ENCODE measurements around the gene WAC.
"Not testable (repeated sequence)": the region's sequence is repeated elsewhere in the genome, so short reads cannot be mapped to it uniquely, and the experiment has no call there.

Gene WAC

GRCh38 chr10:28532337-28533185 lies at the start of gene WAC:
Gene WAC (plus strand): TSS chr10:28533118. CDS start chr10:28533580, 462 bp downstream.
- DNase-seq (ENCODE audit: low read depth) = peak; percentile 75
- H3K4me3 ChIP-seq (ENCODE audit: low read depth, low read length) = peak within 1 kb of the TSS; percentile 87

GRCh38 chr10:28489206-28489605 lies 43.7 kb upstream of the WAC start:
- H3K4me3 ChIP-seq (ENCODE audit: low read depth, low read length) = no peak overlapping the region
- DNase-seq (ENCODE audit: low read depth) = no peak

GRCh38 chr10:28490256-28490865 lies 42.6 kb upstream of the WAC start:
- not testable (repeated sequence) for H3K4me3 ChIP-seq (ENCODE audit: low read depth, low read length); DNase-seq (ENCODE audit: low read depth)

- DNase-seq (ENCODE audit: low read depth) = no peak
- no peak overlapping the region for H3K4me3 ChIP-seq (ENCODE audit: low read depth, low read length)
Measured at GRCh38 chr10:28492116-28492920, 40.6 kb upstream of the WAC start.

GRCh38 chr10:28494420-28494819 lies 38.5 kb upstream of the WAC start:
- DNase-seq (ENCODE audit: low read depth) = no peak
- no peak overlapping the region for H3K4me3 ChIP-seq (ENCODE audit: low read depth, low read length)

- DNase-seq (ENCODE audit: low read depth) = no peak
- H3K4me3 ChIP-seq (ENCODE audit: low read depth, low read length) = no peak overlapping the region
Measured at GRCh38 chr10:28495084-28495483, 37.8 kb upstream of the WAC start.

- no peak overlapping the region for H3K4me3 ChIP-seq (ENCODE audit: low read depth, low read length)
- DNase-seq (ENCODE audit: low read depth) = no peak
Measured at GRCh38 chr10:28496017-28496416, 36.9 kb upstream of the WAC start.

GRCh38 chr10:28496481-28496961 lies 36.4 kb upstream of the WAC start:
- DNase-seq (ENCODE audit: low read depth) = no peak

GRCh38 chr10:28497313-28498126 lies 35.4 kb upstream of the WAC start:
- DNase-seq (ENCODE audit: low read depth) = no peak
- no peak overlapping the region for H3K4me3 ChIP-seq (ENCODE audit: low read depth, low read length)

More at GRCh38 chr10:28496481-28496961, 36.4 kb upstream of the WAC start:
- H3K4me3 ChIP-seq (ENCODE audit: low read depth, low read length) = no peak overlapping the region

GRCh38 chr10:28500203-28500602 lies 32.7 kb upstream of the WAC start:
- DNase-seq (ENCODE audit: low read depth); H3K4me3 ChIP-seq (ENCODE audit: low read depth, low read length): not testable (repeated sequence)

GRCh38 chr10:28503114-28503513 lies 29.8 kb upstream of the WAC start:
- no peak for DNase-seq (ENCODE audit: low read depth)

GRCh38 chr10:28505359-28505959 lies 27.5 kb upstream of the WAC start:
- H3K4me3 ChIP-seq (ENCODE audit: low read depth, low read length) = no peak overlapping the region
- DNase-seq (ENCODE audit: low read depth) = no peak

More at GRCh38 chr10:28503114-28503513, 29.8 kb upstream of the WAC start:
- no peak overlapping the region for H3K4me3 ChIP-seq (ENCODE audit: low read depth, low read length)

GRCh38 chr10:28508304-28508925 lies 24.5 kb upstream of the WAC start:
- H3K4me3 ChIP-seq (ENCODE audit: low read depth, low read length) = no peak overlapping the region
- no peak for DNase-seq (ENCODE audit: low read depth)

GRCh38 chr10:28509286-28509685 lies 23.6 kb upstream of the WAC start:
- H3K4me3 ChIP-seq (ENCODE audit: low read depth, low read length) = no peak overlapping the region
- no peak for DNase-seq (ENCODE audit: low read depth)

GRCh38 chr10:28514648-28515047 lies 18.3 kb upstream of the WAC start:
- no peak for DNase-seq (ENCODE audit: low read depth)
- H3K4me3 ChIP-seq (ENCODE audit: low read depth, low read length) = no peak overlapping the region

- DNase-seq (ENCODE audit: low read depth) = no peak
Measured at GRCh38 chr10:28520346-28520745, 12.6 kb upstream of the WAC start.

GRCh38 chr10:28520828-28521227 lies 12.1 kb upstream of the WAC start:
- not testable (repeated sequence) for H3K4me3 ChIP-seq (ENCODE audit: low read depth, low read length)
- DNase-seq (ENCODE audit: low read depth) = peak; percentile 28

More at GRCh38 chr10:28520346-28520745, 12.6 kb upstream of the WAC start:
- no peak overlapping the region for H3K4me3 ChIP-seq (ENCODE audit: low read depth, low read length)

- H3K4me3 ChIP-seq (ENCODE audit: low read depth, low read length); DNase-seq (ENCODE audit: low read depth): not testable (repeated sequence)
Measured at GRCh38 chr10:28521961-28522360, 11.0 kb upstream of the WAC start.
